HG03039 (cell line): ENCODE data around the gene PPM1M.

ENCODE experiments used
- ATAC-seq: cut with Tn5 transposase; IDR thresholded peaks from one replicate; pipeline ENCODE4 v1.9.1; 2021; ENCODE audit warnings: mild to moderate bottlenecking, moderate library complexity; ENCODE audit not compliant: unreplicated experiment

Gene PPM1M

DNA sequence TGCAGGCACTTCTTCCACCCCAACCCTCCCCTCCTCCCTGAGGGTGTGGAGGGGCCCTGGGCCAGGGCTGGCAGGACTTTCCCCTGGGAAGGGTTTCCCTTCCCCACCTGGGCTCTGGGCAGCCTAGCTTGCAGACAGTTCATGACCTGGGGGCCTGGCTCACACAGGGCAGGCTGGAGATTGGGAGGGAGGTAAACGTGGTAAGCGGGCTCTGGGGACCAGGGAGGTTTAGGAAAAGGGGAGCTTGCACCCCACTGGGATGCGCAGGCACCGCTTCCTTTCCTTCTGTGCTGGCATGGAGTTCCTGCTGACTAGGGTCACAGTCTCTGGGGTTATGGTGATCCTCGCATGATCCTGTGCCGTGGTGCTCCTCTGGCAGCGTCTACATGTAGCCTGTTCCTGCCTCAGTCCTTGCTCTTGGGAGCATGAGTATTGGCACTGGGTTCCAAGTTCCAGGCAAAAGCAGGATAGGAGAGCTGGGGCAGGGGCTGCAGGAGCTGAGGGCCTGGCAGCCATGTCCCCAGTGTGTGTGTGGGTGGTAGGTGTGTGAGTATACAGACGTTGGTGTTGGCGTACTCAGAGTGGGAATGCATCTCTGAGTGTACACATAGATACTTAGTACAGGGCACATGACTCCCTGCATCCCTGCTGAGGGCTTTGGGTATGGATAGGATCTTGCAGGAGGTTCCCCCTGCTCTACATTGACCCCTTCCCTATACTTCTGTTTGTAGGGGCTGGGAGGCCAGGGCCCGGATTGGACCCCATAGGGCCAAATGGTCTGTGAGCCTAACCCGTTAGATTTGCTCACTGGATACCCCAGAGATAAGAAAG lies 49.0 kb downstream of the PPM1M start:
- ATAC-seq: no peak

DNA sequence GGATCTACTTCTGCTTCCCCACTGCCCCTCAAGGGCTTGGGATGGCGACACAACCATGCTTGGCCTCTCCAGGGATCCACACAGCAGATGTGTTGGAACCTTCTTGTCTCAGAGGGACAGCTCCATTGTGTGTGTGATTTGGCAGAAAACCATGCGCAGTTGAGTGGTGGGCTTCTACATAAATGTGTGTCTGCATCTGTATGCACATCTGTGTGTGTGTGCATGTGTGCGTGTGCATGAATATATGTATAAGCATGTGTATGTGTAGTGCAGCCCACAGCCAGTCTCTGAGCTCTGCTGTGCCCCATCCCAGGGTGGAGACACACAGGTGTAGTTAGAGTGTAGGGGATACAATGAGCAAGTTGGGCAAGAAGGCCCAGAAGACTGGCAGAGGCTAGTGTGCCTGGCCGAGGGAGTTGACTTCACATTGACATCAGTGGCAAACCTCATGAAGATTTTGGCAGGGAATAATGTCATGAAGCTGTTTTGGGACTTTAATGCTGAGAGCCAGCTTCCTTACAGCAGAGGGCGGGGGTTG lies 50.2 kb downstream of the PPM1M start:
- ATAC-seq: no peak

- no peak for ATAC-seq
Observed at GRCh38 chr3:52297242-52298148, 51.9 kb downstream of the PPM1M start.

GRCh38 chr3:52298149-52299098 lies 52.9 kb downstream of the PPM1M start:
- no peak for ATAC-seq

DNA sequence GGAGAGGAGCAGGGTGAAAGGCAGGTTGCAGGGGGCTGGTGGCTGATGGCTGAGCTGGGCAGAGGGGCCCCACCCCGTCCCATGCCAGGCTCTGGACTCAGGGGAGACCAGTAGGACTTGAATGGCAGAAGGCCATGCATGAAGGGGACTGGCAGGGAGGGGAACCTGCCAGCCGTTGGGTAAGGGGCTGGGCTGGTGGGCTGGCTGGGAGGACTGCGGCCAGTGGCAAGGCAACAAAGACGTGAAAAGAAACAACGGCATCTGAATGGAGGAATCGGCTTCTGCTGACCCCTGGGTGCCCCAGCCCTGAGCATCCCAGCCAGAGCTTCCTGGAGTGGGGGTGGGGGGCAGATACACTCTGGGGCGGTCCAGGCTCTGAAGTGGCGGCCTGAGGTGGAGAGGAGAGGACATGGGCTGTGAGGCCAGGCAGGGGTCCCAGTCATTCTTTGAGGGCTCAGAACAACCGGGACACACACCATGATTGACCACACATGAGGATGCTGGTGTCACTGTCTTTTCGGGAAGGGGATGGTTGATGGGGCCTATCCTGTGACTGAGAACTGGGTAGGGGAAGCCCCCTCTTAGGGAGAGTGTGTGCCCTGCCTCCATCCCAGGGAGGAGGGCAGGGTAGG lies 53.8 kb downstream of the PPM1M start:
- ATAC-seq: no peak
